Kidney (tissue), 14 donors: ENCODE results near the gene C2orf76. TPM values are rescaled to one million over a fixed set of nuclear protein-coding genes. Genes with fewer than 3 reads are reported as not detected.

Source experiments
- DNase-seq, 5 donors: peaks; one replicate each; pipeline ENCODE4 v3.0.0-alpha.2; 2013 to 2020
- FAIRE-seq: peaks from 2 replicates; lab custom pipeline; 2012; peaks lifted over from hg19 to GRCh38; lab: Jason Lieb, UNC
- H3K27ac ChIP-seq, 2 donors: one replicate each; pipeline ENCODE4 v1.7.0; 2013; ENCODE audit warnings: low read depth in 2 of 2, low read length in 2 of 2, inconsistent platforms in 1 of 2
- H3K27me3 ChIP-seq: one replicate; pipeline ENCODE4 v1.7.1; 2013; ENCODE audit warnings: low read length, inconsistent platforms; ENCODE audit not compliant: control insufficient read depth, insufficient read depth
- H3K36me3 ChIP-seq, 3 donors: one replicate each; pipeline versions ENCODE4 v1.7.0 to v1.7.1; 2013; ENCODE audit warnings: low read length in 3 of 3, control low read depth in 1 of 3, inconsistent platforms in 1 of 3; ENCODE audit not compliant: insufficient read depth in 3 of 3, control insufficient read depth in 2 of 3
- H3K4me1 ChIP-seq, 3 donors: one replicate each; pipeline versions ENCODE4 v1.7.0 to v1.7.1; 2013; ENCODE audit warnings: low read length in 3 of 3, inconsistent platforms in 1 of 3, low read depth in 1 of 3; ENCODE audit not compliant: control insufficient read depth in 2 of 3, insufficient read depth in 2 of 3
- H3K4me3 ChIP-seq, 3 donors: one replicate each; pipeline versions ENCODE4 v1.7.0 to v1.8.1; 2013; ENCODE audit warnings: low read length in 3 of 3, control low read depth in 1 of 3, inconsistent platforms in 1 of 3
- H3K9ac ChIP-seq, 3 donors: one replicate each; pipeline versions ENCODE4 v1.7.0 to v1.7.1; 2013; ENCODE audit warnings: low read length in 3 of 3, control low read depth in 1 of 3, inconsistent platforms in 1 of 3
- H3K9me3 ChIP-seq, 3 donors: one replicate each; pipeline versions ENCODE4 v1.7.0 to v1.7.1; 2013; ENCODE audit warnings: low read length in 3 of 3, control low read depth in 1 of 3, inconsistent platforms in 1 of 3; ENCODE audit not compliant: control insufficient read depth in 2 of 3, insufficient read depth in 1 of 3
- intact Hi-C: fragments of 100-400 bp; cut with DNase I; formaldehyde crosslinking; loops from one replicate; pipeline ENCODE4 v1.11.1; 2022
- polyA plus RNA-seq: library from polyadenylated mRNA; stranded (reverse); fragments of 350-450 nt; fragmentation: Illumina TruSeq; extraction: RNeasy Lipid Tissue Mini Kit (QIAGEN cat#74804); gene quantifications from one replicate; pipeline ENCODE4 v1.2.3, GENCODE V29; 2014; ENCODE audit warnings: low read depth, low replicate concordance; ENCODE audit not compliant: insufficient read depth
- total RNA-seq: library from RNA; stranded (reverse); fragmentation: NEBNext Ultra II Directional; extraction: Animal tissue kit (Norgen Biotek cat#: 25700); gene quantifications from one replicate; pipeline ENCODE4 v1.2.1, GENCODE V29; 2021
- TF ChIP-seq, protein P1 (sequence below): IDR thresholded peaks from 3 replicates; pipeline ENCODE4 v1.5.1; 2012; ENCODE audit warnings: mild to moderate bottlenecking, moderate library complexity, borderline replicate concordance; ENCODE audit not compliant: insufficient read depth; ENCODE audit errors: extremely low read depth
- donor health status: control.
- donor health status: control.
- donor health status: control.
- donor health status: control.
- donor health status: control.
- donor health status: DM: yes; HTN: yes; CAD: no.
- donor health status: Normal renal cell carcinoma (clear cell type).

The C2orf76 gene
- total and polyA plus RNA-seq, 2 donors from 2014 or later, result 12.4 to 31.3 TPM

DNA sequence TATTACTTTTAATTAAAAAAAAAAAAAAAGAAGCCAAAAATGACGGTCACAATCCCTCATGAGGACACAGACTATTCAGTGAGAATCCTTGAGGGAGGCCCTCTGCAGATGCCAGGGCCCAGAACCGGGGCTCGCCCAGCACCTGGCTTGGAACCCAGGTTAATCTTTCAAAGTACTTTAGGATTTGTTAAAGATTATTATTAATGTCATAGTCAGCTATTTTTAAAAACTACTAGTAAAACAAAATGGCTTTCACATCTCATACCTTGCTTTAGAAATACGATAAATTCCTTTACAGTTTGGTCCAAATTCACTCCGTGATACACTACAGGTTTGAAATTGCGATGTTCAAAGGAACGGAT, 27.1 kb downstream of the C2orf76 start:
- Histone ChIP-seq H3K27ac (no peak overlapping the region), H3K4me3 (no peak overlapping the region), H3K9me3 (no peaks in the 10 kb centered on the region), H3K27me3 (no peaks in the 10 kb centered on the region), H3K4me1 (no peaks in the 10 kb centered on the region), H3K36me3 (no peaks in the 10 kb centered on the region), H3K9ac (no peak overlapping the region)
- TF ChIP-seq, protein P1, sequence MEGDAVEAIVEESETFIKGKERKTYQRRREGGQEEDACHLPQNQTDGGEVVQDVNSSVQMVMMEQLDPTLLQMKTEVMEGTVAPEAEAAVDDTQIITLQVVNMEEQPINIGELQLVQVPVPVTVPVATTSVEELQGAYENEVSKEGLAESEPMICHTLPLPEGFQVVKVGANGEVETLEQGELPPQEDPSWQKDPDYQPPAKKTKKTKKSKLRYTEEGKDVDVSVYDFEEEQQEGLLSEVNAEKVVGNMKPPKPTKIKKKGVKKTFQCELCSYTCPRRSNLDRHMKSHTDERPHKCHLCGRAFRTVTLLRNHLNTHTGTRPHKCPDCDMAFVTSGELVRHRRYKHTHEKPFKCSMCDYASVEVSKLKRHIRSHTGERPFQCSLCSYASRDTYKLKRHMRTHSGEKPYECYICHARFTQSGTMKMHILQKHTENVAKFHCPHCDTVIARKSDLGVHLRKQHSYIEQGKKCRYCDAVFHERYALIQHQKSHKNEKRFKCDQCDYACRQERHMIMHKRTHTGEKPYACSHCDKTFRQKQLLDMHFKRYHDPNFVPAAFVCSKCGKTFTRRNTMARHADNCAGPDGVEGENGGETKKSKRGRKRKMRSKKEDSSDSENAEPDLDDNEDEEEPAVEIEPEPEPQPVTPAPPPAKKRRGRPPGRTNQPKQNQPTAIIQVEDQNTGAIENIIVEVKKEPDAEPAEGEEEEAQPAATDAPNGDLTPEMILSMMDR, result no peak
- intact Hi-C loops, result no loop called here
- no peak for FAIRE-seq
- no peak for DNase-seq

DNA sequence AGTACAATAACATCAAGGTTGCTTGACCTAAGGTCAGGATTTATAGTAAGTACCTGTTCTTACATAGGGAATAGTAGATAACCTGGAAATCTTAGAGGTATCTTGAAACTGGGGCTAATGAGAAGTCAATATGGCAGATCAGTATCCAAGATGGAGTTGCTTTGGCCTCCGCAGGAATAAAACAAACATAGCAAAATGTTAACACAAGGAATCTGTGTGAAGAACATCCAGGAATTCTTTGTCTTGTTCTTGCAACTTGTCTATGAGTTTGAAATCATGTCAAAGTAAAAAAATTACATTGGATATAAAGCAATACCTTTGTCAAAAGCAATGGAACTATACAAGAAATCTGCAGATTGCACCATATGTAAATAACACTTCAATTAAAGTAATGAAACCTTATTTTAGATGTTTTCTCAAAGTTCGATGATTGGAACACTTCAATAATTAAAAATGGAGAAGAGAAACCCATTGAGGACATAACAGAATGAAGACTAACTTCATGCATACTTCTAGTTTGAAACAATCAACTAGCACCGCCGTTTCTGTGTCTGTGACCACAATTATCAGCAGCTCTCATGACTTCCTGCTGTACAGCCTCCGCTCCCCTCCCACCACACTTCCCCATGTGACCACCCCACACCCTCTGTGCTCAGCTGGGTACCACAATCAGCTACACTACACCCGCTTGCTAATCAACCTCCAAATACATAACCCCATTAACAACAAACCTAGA, 27.6 kb downstream of the C2orf76 start:
- intact Hi-C loops, result no loop called here
- no peaks in the 10 kb centered on the region for H3K27me3 ChIP-seq
- no peak overlapping the region for H3K27ac ChIP-seq
- TF ChIP-seq, protein P1, result no peak
- no peak overlapping the region for H3K4me3 ChIP-seq
- no peaks in the 10 kb centered on the region for H3K9me3 ChIP-seq
- peak in 1 of 5 donors; percentile 65 for DNase-seq
- H3K4me1 ChIP-seq, result no peaks in the 10 kb centered on the region
- H3K9ac ChIP-seq, result no peak overlapping the region
- no peak for FAIRE-seq
- no peaks in the 10 kb centered on the region for H3K36me3 ChIP-seq

DNA sequence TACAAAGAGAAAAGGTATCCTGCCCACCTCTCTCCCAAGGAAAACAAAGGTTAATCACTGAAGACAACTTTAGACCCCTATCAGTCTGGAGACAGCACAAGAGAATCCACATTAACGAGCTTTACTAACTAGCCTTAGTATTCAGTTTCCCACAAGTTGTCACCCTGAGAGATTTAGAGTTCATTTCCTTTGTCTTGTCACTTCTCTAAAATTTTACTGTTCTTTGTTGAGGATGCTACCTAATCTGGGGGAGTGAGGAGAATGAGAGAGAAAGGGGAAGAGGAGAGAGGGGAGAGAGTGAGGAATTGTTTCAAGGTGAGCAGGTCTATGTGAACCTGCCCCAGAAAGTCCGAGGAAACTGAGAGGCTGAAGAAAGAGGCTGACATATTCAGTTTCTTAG, 28.4 kb downstream of the C2orf76 start:
- no peaks in the 10 kb centered on the region for H3K36me3 ChIP-seq
- intact Hi-C loops, result no loop called here
- H3K4me3 ChIP-seq, result no peak overlapping the region
- TF ChIP-seq, protein P1, result no peak
- H3K27me3 ChIP-seq, result no peaks in the 10 kb centered on the region
- peak in 2 of 5 donors; percentile 57 to 71 for DNase-seq
- no peak overlapping the region for H3K27ac ChIP-seq
- no peak overlapping the region for H3K9ac ChIP-seq
- H3K9me3 ChIP-seq, result no peaks in the 10 kb centered on the region
- H3K4me1 ChIP-seq, result no peaks in the 10 kb centered on the region
- no peak for FAIRE-seq
